Measurements from ENCODE around the gene EMC9.

Gene EMC9

DNA sequence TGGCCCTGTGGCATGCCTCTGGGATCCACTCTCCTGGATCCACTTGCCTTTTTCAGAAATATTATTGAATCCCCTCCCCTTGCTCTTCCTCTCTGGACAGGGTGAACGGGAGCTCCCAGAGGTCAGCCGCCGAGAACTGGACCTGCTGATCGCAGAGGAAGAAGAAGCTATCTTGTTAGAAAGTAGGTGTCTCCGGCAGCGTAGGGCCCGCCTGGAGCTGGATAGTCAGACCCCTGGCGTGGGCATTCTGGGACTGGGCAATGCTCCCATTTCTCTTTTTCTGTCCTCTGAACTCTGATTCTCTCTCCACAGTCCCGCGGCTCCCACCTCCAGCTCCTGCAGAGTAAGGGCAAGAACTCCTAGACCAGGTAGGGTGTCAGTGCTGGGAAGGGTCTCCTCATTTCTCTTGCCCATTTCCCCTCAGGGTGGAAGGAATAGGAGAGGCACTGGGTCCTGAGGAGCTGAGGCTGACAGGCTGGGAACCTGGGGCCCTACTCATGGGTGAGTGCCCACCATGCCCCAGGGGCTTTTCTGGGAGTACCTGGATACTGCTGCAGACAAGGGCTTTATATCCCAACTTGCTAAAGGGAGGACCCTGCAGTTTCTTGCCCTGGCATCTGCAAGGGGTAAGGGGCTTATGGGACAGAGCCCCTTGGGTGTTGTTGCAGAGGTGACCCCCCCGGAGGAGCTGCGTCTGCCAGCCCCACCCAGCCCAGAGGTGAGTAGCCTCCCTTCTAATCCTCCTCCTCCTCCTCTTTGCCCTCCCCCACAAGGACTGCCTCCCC, 35.8 kb upstream of the EMC9 start:
- DNase-seq (ENCODE audit: low spot score), result no peak

DNA sequence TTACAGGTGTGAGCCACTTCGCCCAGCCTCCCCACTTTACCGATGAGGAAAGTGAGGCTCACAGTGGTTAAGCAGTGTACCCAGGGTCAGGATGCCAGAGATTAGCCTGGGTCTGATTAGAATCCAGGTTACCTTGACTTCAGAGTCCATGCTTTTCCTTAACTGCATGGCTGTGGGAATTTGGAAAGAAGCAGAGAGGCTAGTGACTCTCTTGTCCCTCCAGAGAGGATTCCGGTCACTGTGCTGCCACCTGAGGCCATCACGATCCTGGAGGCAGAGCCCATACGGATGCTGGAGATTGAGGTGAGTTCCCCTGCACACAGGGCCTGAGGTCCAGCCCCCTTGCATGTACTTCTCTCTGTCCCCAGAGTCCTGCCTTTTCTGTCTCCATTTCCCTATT, 35.2 kb upstream of the EMC9 start:
- no peak for DNase-seq (ENCODE audit: low spot score)

DNA sequence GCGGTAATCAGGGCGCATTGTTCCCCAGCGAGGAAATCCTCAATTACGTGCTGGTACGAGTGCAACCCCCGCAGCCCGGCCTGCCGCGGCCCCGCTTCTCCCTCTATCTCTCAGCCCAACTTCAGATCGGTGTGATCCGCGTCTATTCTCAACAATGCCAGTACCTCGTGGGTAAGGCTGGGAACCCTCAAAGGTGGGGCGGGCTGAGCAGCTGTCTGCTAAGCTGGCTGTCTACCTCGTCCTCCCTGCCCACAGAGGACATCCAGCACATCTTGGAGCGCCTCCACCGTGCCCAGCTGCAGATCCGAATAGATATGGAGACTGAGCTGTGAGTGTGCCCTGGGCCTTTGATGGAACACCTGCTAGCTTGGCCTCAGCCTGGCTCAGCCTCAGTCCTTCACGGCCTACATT, 31.5 kb upstream of the EMC9 start:
- DNase-seq (ENCODE audit: low spot score), result no peak

DNA sequence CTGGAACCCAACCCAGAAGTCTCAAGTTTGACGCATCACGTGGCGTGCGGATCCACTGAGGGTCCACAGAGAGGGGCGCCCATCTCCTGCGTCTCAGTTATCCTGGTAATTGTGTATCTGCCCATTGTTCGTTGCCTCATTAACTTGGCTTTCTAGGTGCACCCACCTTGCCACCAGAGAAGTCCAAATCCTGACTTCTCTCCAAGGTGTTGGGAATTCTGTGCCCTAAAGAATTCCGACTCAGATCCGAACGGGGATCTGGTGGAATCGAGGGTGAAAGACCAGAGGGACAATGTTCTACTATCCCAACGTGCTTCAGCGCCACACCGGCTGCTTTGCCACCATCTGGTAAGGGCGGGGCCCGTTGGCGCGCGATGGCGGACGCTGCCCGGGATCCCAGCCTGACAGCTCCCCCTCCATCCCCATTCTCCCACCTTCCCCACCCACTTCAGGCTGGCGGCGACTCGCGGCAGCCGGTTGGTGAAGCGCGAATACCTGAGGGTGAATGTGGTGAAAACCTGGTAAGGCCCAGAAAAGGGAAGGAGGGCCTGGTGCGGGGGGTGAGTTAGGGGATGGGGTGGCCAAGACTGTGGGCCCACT, 31.0 kb upstream of the EMC9 start:
- DNase-seq (ENCODE audit: low spot score), result no peak

DNA sequence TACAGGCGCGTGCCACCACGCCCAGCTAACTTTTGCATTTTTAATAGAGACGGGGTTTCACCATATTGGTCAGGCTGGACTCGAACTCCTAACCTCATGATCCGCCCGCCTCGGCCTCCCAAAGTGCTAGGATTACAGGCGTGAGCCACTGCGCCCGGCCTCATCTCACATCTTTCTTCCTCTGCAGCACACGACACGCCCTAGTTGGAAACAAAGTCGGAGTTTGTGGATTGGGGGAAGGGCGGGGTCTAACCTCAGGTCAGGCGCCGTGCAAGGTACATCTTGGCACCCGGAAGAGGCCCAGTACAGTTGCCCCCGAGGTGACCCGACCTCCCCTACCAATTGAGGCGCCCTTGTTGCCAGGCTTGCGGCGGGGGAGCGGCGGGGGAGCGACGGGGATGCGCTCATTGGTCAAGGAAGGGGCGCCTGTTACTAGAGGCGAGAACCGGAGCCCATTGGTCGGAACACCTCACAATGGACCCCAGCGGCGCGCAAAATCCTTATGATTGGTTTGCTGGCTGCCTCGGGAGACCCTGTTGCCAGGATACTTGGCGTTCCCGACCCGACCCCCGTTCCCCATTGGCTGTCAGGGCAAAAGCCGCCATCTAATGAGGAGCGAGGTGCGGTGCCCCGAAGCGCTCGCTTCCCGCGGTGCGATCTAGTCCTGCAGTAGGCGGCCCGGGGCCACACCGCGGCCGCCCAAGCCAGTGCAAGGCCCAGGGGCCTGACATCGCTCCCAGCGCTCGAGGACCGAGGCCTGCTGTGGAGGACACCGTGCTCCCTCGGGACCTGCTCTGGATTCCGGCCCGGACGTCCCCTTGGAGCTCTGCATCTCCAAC, 30.2 kb upstream of the EMC9 start, which contains the start of gene REC8:
Gene REC8, plus strand, starts transcription at position 659 of the 839 bp plus-strand sequence. CDS start 473 bp downstream, outside the sequence.
- peak; percentile 99 for DNase-seq (ENCODE audit: low spot score)

DNA sequence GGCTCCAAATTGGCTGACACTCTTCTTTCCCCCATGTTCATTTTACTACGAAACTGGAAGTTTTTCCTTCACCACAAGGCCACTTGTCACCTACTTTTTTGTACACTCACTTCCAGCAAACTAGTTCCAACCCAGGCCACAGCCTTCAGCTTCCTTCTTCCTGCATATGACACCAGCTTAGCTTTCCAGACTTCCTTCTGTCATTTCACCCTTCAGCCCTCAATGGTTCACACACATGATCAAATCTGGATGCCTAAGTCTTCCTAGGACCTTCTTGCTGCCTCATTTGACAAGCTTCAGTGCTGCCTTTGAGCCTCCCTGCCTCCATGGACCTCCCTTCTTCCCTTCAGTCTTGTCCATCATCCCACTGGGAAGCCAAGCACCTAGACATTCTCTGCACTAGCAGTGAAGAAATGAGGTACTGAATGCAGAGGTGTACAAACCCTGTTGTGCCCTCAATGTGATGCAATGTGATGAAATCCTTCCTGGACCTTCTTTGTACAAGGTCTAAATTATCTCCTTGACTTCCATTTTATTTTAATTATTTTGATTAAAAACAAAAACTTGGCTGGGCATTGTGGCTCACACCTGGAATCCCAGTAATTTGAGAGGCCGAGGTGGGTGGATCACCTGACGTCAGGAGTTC, 26.2 kb upstream of the EMC9 start:
- no peak for DNase-seq (ENCODE audit: low spot score)

DNA sequence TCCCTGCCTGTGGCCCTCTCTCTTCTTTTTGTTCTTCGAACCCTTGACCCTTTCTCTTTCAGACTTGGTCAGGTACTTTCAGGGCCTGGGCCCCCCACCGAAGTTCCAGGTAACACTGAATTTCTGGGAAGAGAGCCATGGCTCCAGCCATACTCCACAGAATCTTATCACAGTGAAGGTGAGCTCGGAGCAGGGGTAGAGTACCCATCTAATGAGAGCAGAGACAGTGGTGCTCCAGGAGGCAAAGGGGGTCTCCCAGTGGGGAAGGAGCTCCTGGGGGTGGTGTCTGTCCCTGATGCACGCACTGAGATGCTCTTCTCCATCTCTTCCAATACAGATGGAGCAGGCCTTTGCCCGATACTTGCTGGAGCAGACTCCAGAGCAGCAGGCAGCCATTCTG, 24.4 kb upstream of the EMC9 start:
- no peak for DNase-seq (ENCODE audit: low spot score)

DNA sequence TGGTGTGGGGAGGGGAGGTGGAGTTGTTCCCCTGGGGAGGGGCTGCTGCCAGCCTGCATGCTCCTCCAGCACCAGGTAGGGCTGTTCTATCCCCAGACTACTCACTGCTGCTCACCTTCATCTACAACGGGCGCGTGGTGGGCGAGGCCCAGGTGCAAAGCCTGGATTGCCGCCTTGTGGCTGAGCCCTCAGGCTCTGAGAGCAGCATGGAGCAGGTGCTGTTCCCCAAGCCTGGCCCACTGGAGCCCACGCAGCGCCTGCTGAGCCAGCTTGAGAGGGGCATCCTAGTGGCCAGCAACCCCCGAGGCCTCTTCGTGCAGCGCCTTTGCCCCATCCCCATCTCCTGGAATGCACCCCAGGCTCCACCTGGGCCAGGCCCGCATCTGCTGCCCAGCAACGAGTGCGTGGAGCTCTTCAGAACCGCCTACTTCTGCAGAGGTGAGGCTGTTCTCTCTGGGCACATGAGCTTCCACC, 23.2 kb upstream of the EMC9 start:
- DNase-seq (ENCODE audit: low spot score), result no peak

DNA sequence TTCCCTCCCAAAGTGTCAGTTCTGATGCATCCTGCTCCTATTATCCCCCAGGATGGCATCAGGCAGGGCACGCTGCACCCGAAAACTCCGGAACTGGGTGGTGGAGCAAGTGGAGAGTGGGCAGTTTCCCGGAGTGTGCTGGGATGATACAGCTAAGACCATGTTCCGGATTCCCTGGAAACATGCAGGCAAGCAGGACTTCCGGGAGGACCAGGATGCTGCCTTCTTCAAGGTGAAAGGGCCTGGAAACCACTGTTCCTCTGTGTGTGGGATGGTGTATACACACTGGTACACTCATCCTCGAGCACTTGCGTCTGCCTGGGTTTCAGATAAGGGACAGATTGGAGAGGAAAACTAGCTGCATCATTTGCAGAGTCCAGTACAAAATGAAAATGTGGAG, 20.7 kb upstream of the EMC9 start:
- DNase-seq (ENCODE audit: low spot score), result no peak

DNA sequence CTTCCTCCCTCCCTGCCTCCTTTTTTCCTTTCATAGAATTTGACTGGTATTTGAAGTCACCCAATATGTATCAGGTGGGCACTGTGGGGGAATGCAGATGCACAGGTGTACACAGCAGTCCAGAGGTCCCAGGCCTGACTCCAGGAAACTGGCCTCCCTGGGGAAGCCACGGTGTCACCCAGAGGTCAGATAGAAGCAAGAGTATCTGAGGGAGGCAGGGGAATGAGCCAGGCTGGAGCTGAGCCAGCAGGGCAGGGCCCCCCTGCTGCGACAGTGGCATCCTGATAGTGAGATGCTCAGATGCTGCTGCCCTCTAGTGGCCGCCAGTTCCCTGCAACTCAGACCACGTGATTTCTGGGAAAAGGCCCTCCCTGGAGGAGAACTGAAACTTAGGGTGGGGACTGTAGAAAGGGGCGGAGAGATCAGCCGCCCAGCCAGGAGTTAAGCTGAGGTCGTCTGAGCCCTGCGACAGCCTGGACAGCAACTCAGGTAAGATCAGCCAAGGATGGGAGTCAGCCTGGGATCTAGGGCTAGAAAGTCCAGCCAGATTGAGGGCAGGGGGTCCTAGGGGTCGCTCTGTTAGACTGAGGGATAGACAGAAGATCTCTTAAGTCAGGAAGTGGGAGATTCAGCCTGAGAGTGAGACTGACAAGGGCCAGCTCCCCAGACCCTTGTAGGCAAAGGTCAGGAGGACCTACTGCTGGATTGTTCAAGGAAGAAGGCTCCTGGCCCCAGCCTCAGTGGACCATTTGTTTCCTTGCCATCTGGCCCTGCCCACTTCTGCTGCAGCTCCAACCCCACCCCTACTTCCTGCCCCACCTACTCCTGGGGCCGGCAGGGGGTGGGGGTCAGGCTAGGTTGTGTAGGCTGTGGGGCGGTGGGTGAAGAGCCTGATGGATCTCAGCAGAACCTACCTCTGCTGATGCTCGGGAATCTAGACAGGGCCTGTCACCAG, 19.7 kb upstream of the EMC9 start, which contains the start of gene IRF9:
Gene IRF9, plus strand, starts transcription at position 416 of the 955 bp plus-strand sequence. CDS start 880 bp downstream, outside the sequence.
- peak; percentile 94 for DNase-seq (ENCODE audit: low spot score)

DNA sequence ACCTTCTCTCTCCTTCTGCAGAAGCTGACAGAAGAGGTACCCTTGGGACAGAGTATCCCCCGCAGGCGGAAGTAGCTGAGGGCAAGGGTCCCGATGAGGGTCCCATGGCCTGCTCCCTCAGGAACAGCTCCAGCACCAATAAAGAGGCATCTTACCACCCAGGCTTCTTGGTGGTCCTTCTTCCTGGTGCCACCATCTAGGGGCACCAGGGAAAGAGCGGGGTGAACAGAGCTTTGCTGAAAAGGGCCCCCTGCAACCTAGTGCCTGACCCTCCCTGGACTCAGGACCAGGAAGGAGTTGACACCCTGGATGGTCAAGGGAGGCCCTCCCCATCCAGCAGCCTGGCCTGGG, 19.1 kb upstream of the EMC9 start:
- no peak for DNase-seq (ENCODE audit: low spot score)

DNA sequence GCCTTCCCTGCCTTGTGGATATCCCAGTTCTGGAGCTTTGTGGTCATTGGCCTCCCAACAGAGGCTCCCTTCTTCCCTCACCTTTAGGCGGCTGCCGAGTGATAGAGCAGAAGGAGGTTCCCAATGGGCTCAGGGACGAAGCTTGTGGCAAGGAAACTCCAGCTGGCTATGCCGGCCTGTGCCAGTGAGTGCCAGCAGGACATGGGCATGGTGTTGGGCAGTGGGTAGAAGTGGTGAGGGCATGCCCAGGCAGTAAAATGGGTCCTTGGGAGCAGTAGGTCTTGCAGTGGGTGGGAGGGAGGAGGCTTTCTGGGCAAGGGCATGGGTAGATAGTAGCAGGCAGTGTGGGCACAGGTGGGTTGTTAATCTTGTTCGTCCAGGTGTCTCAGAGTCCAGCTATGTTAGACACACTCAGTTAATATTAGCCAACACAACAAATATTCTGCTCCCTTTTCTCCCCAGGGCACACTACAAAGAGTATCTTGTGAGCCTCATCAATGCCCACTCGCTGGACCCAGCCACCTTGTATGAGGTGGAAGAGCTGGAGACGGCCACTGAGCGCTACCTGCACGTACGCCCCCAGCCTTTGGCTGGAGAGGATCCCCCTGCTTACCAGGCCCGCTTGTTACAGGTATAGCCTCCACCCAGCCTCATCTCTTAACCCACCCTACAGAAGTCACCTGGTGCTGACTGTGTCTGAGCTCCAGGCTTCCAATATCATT, 18.5 kb upstream of the EMC9 start:
- DNase-seq (ENCODE audit: low spot score), result no peak

DNA sequence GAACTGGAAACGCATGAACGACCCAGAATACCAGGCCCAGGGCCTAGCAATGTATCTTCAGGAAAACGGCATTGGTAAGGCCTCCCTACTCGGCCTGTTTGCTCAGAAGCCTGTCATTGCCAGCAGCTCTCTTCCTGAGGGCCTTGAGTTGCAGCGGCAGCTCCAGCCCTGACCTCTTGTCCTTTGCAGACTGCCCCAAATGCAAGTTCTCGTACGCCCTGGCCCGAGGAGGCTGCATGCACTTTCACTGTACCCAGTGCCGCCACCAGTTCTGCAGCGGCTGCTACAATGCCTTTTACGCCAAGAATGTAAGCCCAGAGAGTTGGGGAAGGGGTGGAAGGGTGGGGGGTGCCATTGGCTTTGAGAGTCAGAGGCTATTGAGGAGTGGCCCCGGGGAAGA, 15.9 kb upstream of the EMC9 start:
- no peak for DNase-seq (ENCODE audit: low spot score)

DNA sequence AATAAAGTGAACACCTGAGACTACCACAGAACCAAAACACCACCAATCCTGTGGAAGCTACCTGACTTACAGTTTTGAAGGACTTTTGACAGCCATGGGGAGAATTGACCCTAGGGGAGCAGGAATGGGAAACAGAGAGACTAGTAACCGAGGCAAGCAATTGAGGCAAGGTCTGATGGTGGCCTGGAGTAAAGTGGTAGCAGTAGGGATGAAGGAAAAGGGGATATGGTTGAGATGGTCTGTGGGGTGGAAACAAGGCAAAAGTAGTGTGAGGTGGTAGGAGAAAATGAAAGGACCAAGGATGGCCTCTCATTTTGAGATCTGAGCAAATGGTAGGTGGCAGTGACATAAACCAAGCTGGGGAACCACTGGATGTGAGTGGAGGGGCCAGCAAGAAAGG, 15.4 kb upstream of the EMC9 start:
- DNase-seq (ENCODE audit: low spot score), result no peak

DNA sequence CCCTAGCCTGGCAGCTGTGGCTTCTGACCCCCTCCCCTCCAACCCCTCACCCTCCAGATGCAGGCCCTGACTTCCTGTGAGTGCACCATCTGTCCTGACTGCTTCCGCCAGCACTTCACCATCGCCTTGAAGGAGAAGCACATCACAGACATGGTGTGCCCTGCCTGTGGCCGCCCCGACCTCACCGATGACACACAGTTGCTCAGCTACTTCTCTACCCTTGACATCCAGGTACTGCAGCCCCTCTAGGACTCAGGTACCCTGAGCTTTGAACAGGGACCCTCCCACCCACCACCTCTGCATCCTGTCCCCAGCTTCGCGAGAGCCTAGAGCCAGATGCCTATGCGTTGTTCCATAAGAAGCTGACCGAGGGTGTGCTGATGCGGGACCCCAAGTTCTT, 13.7 kb upstream of the EMC9 start:
- no peak for DNase-seq (ENCODE audit: low spot score)

DNA sequence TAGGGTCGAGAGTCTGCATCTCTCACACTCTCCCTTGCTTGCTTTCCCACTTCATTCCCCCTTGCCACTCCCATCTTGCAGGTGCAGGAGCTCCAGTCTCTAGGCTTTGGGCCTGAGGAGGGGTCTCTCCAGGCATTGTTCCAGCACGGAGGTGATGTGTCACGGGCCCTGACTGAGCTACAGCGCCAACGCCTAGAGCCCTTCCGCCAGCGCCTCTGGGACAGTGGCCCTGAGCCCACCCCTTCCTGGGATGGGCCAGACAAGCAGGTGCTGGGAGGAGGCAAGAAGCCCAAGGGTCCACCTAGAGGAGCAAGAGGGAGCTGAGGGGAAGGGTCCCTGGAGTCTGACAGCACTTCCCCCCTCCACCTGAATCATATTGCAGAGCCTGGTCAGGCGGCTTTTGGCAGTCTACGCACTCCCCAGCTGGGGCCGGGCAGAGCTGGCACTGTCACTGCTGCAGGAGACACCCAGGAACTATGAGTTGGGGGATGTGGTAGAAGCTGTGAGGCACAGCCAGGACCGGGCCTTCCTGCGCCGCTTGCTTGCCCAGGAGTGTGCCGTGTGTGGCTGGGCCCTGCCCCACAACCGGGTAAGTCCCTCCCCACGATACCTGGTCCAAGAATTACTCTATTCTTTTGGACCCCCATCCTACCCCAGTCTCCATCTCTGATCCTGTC, 10.2 kb upstream of the EMC9 start:
- no peak for DNase-seq (ENCODE audit: low spot score)

DNA sequence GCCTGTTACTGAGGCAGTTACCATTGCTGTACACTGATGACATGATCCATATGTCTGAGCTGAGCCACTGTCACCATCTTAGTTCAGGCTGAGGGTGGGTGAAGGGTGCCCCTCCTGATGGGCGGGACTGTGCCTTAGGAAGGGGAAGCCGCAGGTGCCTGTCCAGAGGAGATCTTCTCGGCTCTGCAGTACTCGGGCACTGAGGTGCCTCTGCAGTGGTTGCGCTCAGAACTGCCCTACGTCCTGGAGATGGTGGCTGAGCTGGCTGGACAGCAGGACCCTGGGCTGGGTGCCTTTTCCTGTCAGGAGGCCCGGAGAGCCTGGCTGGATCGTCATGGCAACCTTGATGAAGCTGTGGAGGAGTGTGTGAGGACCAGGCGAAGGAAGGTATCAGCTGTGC, 9.6 kb upstream of the EMC9 start:
- DNase-seq (ENCODE audit: low spot score), result no peak

DNA sequence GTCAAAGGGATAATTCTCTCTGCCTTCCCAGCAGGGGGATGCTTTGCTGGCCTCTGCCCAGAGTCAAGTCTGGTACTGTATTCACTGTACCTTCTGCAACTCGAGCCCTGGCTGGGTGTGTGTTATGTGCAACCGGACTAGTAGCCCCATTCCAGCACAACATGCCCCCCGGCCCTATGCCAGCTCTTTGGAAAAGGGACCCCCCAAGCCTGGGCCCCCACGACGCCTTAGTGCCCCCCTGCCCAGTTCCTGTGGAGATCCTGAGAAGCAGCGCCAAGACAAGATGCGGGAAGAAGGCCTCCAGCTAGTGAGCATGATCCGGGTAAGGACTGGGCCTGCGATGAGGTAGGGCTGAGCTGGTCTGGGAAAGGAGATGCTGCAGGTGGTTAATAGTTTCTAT, 9.2 kb upstream of the EMC9 start:
- DNase-seq (ENCODE audit: low spot score), result no peak

DNA sequence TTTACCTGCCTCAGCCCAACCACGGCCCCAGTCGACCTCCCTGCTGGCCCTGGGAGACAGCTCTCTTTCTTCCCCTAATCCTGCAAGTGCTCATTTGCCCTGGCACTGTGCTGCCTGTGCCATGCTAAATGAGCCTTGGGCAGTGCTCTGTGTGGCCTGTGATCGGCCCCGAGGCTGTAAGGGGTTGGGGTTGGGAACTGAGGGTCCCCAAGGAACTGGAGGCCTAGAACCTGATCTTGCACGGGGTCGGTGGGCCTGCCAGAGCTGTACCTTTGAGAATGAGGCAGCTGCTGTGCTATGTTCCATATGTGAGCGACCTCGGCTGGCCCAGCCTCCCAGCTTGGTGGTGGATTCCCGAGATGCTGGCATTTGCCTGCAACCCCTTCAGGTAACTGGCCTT, 8.7 kb upstream of the EMC9 start:
- no peak for DNase-seq (ENCODE audit: low spot score)

Measured in SK-N-DZ (cell line).